ENCODE results near the gene KCNIP1. TPM values are rescaled to one million over a fixed set of nuclear protein-coding genes. Genes with fewer than 3 reads are reported as not detected.

The KCNIP1 gene
- total RNA-seq, 1 donor from 2014 or later = 0.45 TPM

- H2AFZ ChIP-seq (ENCODE audit: low read depth, low read length) = no peak overlapping the region
- no peak for FAIRE-seq
- H3K9ac ChIP-seq (ENCODE audit: low read length) = no peak overlapping the region
Measured at GRCh38 chr5:170643591-170643990, 139.8 kb downstream of the KCNIP1 start.

GRCh38 chr5:170644501-170644900 lies 140.7 kb downstream of the KCNIP1 start:
- Mint-ChIP-seq H3K36me3 (ENCODE audit: low read depth, unreplicated experiment) (no peaks in the 10 kb centered on the region), H3K4me1 (ENCODE audit: low read depth, unreplicated experiment) (peaks cover 6% of the 10 kb centered on the region), H3K4me3 (ENCODE audit: unreplicated experiment) (no peak overlapping the region), H3K27ac (ENCODE audit: unreplicated experiment) (no peak overlapping the region), H3K27me3 (ENCODE audit: low read depth, unreplicated experiment) (peaks cover 27% of the 10 kb centered on the region), H3K9me3 (ENCODE audit: unreplicated experiment) (peaks cover 2% of the 10 kb centered on the region)
- Histone ChIP-seq H3K27ac (ENCODE audit: low read depth, low read length) (no peak overlapping the region), H3K9ac (ENCODE audit: low read length) (no peak overlapping the region), H3K79me2 (ENCODE audit: insufficient read depth, low read length) (no peaks in the 10 kb centered on the region), H2AFZ (ENCODE audit: low read depth, low read length) (no peak overlapping the region), H4K20me1 (ENCODE audit: insufficient read depth, low read length) (no peaks in the 10 kb centered on the region), H3K4me2 (ENCODE audit: low read length) (no peak overlapping the region), H3K4me3 (ENCODE audit: insufficient read depth, low read depth, low read length) (no peak overlapping the region), H3K4me1 (ENCODE audit: insufficient read depth, low read length) (no peaks in the 10 kb centered on the region), H3K9me3 (ENCODE audit: insufficient read depth, low read depth, low read length) (no peaks in the 10 kb centered on the region), H3K27me3 (ENCODE audit: insufficient read depth, low read length) (peaks cover 3% of the 10 kb centered on the region), H3K36me3 (ENCODE audit: insufficient read depth, low read length) (no peaks in the 10 kb centered on the region)
- no peak for DNase-seq (ENCODE audit: low read depth)
- no peak for FAIRE-seq
- TF ChIP-seq EZH2 (IDR thresholded peaks at IDR 0.05; ENCODE audit: insufficient read depth, low read length) (no peak), CTCF (IDR thresholded peaks at IDR 0.05; ENCODE audit: insufficient read depth, low read depth, low read length) (no peak)

More at GRCh38 chr5:170643591-170643990, 139.8 kb downstream of the KCNIP1 start:
- Mint-ChIP-seq H3K4me1 (ENCODE audit: low read depth, unreplicated experiment) (peaks cover 4% of the 10 kb centered on the region), H3K4me3 (ENCODE audit: unreplicated experiment) (no peak overlapping the region), H3K36me3 (ENCODE audit: low read depth, unreplicated experiment) (no peaks in the 10 kb centered on the region), H3K9me3 (ENCODE audit: unreplicated experiment) (peaks cover 2% of the 10 kb centered on the region), H3K27ac (ENCODE audit: unreplicated experiment) (no peak overlapping the region), H3K27me3 (ENCODE audit: low read depth, unreplicated experiment) (peaks cover 28% of the 10 kb centered on the region)
- Histone ChIP-seq H4K20me1 (ENCODE audit: insufficient read depth, low read length) (no peaks in the 10 kb centered on the region), H3K4me3 (ENCODE audit: insufficient read depth, low read depth, low read length) (no peak overlapping the region), H3K4me2 (ENCODE audit: low read length) (no peak overlapping the region), H3K36me3 (ENCODE audit: insufficient read depth, low read length) (no peaks in the 10 kb centered on the region), H3K27ac (ENCODE audit: low read depth, low read length) (no peak overlapping the region), H3K9me3 (ENCODE audit: insufficient read depth, low read depth, low read length) (no peaks in the 10 kb centered on the region), H3K27me3 (ENCODE audit: insufficient read depth, low read length) (peaks cover 2% of the 10 kb centered on the region), H3K4me1 (ENCODE audit: insufficient read depth, low read length) (no peaks in the 10 kb centered on the region), H3K79me2 (ENCODE audit: insufficient read depth, low read length) (no peaks in the 10 kb centered on the region)
- TF ChIP-seq EZH2 (IDR thresholded peaks at IDR 0.05; ENCODE audit: insufficient read depth, low read length) = no peak
- no peak for TF ChIP-seq CTCF (IDR thresholded peaks at IDR 0.05; ENCODE audit: insufficient read depth, low read depth, low read length)
- DNase-seq (ENCODE audit: low read depth) = no peak

- TF ChIP-seq EZH2 (IDR thresholded peaks at IDR 0.05; ENCODE audit: insufficient read depth, low read length) (no peak), CTCF (IDR thresholded peaks at IDR 0.05; ENCODE audit: insufficient read depth, low read depth, low read length) (no peak)
- Histone ChIP-seq H3K9me3 (ENCODE audit: insufficient read depth, low read depth, low read length) (no peaks in the 10 kb centered on the region), H3K27me3 (ENCODE audit: insufficient read depth, low read length) (peaks cover 3% of the 10 kb centered on the region), H3K9ac (ENCODE audit: low read length) (no peak overlapping the region), H3K27ac (ENCODE audit: low read depth, low read length) (no peak overlapping the region), H2AFZ (ENCODE audit: low read depth, low read length) (no peak overlapping the region), H3K36me3 (ENCODE audit: insufficient read depth, low read length) (no peaks in the 10 kb centered on the region), H4K20me1 (ENCODE audit: insufficient read depth, low read length) (no peaks in the 10 kb centered on the region), H3K4me2 (ENCODE audit: low read length) (no peak overlapping the region), H3K79me2 (ENCODE audit: insufficient read depth, low read length) (no peaks in the 10 kb centered on the region), H3K4me3 (ENCODE audit: insufficient read depth, low read depth, low read length) (no peak overlapping the region), H3K4me1 (ENCODE audit: insufficient read depth, low read length) (no peaks in the 10 kb centered on the region)
- Mint-ChIP-seq H3K27me3 (ENCODE audit: low read depth, unreplicated experiment) (no peaks in the 10 kb centered on the region), H3K9me3 (ENCODE audit: unreplicated experiment) (no peaks in the 10 kb centered on the region), H3K36me3 (ENCODE audit: low read depth, unreplicated experiment) (no peaks in the 10 kb centered on the region), H3K4me3 (ENCODE audit: unreplicated experiment) (no peak overlapping the region), H3K27ac (ENCODE audit: unreplicated experiment) (no peak overlapping the region), H3K4me1 (ENCODE audit: low read depth, unreplicated experiment) (peaks cover 6% of the 10 kb centered on the region)
- FAIRE-seq = no peak
- DNase-seq (ENCODE audit: low read depth) = no peak
Measured at GRCh38 chr5:170648541-170648940, 144.7 kb downstream of the KCNIP1 start.
